ENCODE data around the gene CYGB.
A peak's percentile ranks its signal among the peaks of the same experiment; 100 is the strongest.
"Not testable (repeated sequence)": the region's sequence is repeated elsewhere in the genome, so short reads cannot be mapped to it uniquely, and the experiment has no call there.

The CYGB gene

DNA sequence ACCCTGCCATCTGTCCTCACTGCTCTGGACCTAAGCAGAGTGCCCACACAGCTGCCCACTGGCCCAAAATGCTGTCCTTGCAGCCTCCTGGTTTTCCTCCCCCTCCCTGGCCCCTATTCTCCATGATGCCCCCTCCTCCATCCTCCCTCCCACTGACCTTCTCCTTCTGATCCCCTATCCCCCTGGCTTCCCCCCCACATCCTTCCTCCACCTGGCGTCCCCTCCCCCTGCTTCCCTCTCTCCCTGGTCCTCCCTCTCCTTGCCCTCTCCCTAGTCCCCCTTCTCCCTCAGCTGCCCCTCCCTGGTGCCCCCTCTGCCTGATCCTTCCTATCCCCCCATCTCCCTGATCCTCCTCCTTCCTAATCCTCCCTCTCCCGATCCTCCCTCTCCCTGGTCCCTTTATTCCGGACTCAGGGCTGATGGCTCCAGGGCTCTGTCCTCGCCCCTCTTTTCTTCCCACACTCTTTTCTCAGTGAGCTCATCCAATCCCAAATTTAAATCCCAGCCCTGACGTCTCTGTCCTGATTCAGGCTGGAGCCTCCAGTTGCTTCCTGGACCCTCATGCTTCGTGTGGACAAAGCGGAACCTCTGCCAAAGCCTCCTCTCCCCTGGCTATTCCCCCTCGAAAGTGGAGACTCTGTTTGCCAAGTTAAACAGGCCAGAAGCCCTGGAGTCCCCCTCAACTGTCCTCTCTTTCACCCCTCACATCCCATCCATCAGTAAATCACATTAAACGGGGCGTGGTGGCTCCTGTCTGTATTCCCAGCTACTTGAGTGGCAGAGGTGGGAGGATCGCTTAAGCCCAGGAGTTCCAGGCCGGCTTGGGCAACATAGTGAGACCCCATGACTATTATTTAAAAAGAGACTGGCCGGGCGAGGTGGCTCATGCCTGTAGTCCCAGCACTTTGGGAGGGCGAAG, 18.2 kb downstream of the CYGB start:
- H3K9ac ChIP-seq (ENCODE audit: low read depth, low read length), result no peak overlapping the region
- no peaks in the 10 kb centered on the region for H3K36me3 ChIP-seq (ENCODE audit: insufficient read depth, low read length)
- H3K4me1 ChIP-seq (ENCODE audit: insufficient read depth, low read length), result no peaks in the 10 kb centered on the region
- H3K9me3 ChIP-seq (ENCODE audit: control insufficient read depth, insufficient read depth, low read length), result no peaks in the 10 kb centered on the region

DNA sequence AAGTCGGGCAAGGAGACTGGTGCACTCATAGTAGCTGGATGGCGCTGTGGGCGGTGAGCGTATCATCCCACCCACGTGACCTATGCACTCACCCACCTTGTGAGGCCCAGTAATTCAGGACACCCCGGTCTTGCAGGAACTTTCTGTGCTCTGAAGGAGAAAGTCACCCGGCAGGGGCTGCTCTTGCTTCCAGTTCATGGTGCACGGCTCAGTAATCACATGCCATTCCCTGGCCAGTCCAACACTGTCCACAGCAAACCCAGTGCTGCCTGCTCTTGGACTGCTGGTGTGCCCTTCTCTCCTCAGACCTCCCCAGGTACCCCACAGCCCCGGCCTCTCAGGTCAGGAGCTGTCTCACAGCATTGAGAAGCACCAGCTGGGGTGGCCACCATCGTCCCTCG, 19.9 kb downstream of the CYGB start:
- Histone ChIP-seq H3K4me1 (ENCODE audit: insufficient read depth, low read length) (no peaks in the 10 kb centered on the region), H3K9me3 (ENCODE audit: control insufficient read depth, insufficient read depth, low read length) (no peaks in the 10 kb centered on the region), H3K9ac (ENCODE audit: low read depth, low read length) (no peak overlapping the region), H3K36me3 (ENCODE audit: insufficient read depth, low read length) (no peaks in the 10 kb centered on the region)

DNA sequence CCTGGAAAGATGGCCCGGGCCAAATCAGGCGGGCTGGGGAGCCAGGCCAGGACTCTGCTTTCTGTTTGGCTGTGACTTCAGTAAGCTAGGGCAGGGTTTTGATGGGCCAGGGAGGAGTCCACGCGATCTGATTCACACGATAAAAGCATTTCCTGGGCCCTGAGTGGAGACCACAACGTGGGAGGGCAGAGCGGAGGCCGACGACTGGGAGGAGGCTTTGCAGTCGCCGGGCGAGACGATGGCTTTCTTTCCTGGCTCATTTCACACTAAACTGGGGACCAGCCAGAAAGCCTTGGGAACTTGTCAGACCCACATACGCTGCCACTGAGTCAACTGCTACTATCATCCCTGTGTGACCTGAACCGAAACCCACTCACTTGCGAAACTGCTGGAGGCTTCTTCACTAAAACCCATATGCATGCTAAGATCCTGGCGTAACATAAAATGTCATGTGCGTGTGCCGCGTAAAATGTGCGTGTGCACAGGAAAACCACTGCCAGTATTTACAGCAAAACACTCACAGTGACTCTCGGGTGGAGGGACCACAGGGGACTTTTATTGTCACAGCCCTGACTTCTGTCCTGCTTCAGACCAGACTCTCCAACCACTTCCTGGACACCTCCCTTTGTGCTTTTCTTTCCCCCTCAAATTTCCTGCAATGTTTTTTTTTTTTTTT, 22.1 kb downstream of the CYGB start:
- no peak overlapping the region for H3K9ac ChIP-seq (ENCODE audit: low read depth, low read length)
- H3K9me3 ChIP-seq (ENCODE audit: control insufficient read depth, insufficient read depth, low read length), result no peaks in the 10 kb centered on the region
- no peaks in the 10 kb centered on the region; the same call in 1 of the 2 replicates for H3K4me1 ChIP-seq (ENCODE audit: insufficient read depth, low read length)
- no peaks in the 10 kb centered on the region for H3K36me3 ChIP-seq (ENCODE audit: insufficient read depth, low read length)

DNA sequence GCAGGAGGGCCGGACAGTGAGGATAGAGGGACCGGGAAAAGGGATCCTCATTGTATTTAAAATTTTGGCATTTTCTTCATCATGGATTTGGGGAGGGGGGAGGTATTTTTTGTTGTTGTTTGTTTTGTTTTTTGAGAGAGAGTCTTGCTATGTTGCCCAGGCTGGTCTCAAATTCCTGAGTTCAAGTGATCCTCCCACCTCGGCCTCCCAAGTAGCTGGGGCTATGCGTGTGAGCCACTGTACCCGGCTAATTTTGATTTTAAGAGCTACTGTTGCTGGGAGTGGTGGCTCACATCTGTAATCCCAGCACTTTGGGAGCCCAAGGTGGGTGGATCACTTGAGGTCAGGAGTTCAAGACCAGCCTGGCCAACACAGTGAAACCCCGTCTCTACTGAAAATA, 23.2 kb downstream of the CYGB start:
- not testable (repeated sequence) for H3K9me3 ChIP-seq (ENCODE audit: control insufficient read depth, insufficient read depth, low read length); H3K36me3 ChIP-seq (ENCODE audit: insufficient read depth, low read length); H3K9ac ChIP-seq (ENCODE audit: low read depth, low read length); H3K4me1 ChIP-seq (ENCODE audit: insufficient read depth, low read length)

DNA sequence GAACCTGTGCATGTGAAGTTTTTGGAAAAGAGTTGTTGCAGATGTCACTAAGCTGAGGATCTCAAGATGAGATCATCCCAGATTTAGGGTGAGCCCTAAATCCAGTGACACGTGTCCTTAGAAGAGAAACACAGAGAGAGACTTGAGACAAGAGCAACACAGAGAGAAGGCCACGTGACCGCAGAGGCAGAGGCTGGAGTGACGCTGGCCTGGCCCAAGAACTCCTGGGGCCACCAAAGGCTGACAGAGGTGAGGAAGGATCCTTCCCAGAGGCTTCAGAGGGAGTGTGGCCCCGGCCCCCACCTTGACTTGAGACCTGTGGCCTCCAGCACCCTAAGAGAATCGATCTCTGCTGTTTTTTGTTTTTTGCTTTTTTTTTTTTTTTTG, 24.2 kb downstream of the CYGB start:
- Histone ChIP-seq H3K36me3 (ENCODE audit: insufficient read depth, low read length) (no peaks in the 10 kb centered on the region), H3K9ac (ENCODE audit: low read depth, low read length) (no peak overlapping the region), H3K9me3 (ENCODE audit: control insufficient read depth, insufficient read depth, low read length) (no peaks in the 10 kb centered on the region), H3K4me1 (ENCODE audit: insufficient read depth, low read length) (no peaks in the 10 kb centered on the region; the same call in 1 of the 2 replicates)

DNA sequence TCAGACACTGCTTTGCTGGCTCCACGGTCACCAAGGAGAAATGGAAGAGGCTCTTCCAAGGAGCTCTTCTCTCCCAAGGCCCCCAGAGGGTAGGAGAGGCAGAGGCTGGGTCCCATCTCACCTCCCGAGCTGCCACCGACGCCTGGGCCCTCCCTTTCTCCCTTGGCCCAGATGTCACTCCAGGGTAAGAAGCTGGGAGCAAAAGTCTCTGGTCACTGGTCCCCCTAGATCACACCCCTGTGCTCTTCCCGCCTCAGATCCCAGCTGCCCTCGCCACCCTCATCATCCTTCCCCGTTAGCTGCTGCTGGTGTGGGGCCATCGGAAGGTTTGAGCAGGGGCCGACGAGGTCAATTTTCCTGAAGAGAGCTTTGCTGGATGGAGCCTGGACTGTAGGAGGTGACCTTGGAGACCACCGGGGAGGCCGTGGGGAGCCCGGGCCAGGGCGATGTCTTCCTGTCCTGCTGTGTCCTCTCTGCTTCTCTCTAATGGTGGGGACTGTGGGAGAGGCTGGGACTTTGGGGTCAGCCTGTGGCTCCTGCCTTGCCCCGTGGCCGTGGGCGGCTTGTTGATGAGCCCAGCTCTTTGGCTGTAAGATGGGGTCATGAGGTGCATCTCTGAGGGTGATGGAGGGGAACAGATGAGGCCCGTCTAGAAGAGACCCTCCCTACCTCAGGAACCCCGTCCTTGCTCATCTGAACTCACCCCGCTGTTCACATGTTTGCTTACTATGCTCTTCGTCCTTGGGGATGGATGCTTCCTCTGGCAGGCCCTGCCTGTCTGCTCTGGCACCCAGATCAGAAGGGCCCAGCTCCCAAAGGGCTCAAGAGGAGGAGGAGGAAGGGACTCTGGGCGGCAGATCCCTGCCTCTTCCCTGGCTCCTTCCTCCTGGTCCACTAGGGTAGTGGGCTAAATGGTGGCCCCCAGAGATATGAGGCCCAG, 24.9 kb downstream of the CYGB start:
- Histone ChIP-seq H3K9ac (ENCODE audit: low read depth, low read length) (no peak overlapping the region), H3K4me1 (ENCODE audit: insufficient read depth, low read length) (no peaks in the 10 kb centered on the region; the same call in 1 of the 2 replicates), H3K9me3 (ENCODE audit: control insufficient read depth, insufficient read depth, low read length) (no peaks in the 10 kb centered on the region), H3K36me3 (ENCODE audit: insufficient read depth, low read length) (no peaks in the 10 kb centered on the region)

DNA sequence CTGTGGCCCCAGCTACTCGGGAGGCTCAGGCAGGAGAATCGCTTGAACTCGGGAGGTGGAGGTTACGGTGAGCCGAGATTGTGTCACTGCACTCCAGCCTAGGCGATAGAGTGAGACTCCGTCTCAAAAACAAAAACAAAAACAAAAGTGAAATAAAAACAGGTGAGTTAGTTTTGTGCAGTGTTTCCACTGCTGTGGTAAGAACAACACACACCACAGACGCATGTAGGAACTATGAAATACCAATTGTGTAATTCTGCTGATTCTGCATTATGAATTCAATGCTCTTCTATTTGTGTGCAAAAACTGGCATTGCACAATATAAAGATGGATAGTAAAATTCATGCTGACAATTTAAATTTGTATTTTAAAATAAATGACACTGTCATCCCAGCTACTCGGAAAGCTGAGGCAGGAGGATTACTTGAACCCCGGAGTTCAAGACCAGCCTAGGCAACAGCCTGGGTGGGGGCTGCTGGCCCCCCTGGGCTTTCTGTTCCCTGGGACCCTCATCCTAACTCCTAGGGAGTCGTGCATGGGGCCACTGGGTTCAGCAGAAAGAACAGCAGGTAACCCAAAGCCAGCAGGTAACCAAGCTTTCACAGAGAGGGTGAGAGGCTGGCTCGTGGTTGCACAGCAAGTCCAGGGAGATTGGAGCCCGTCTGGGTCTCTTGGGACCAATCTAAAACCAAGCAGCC, 25.7 kb downstream of the CYGB start:
- Histone ChIP-seq H3K4me1 (ENCODE audit: insufficient read depth, low read length) (no peaks in the 10 kb centered on the region; the same call in 1 of the 2 replicates), H3K9me3 (ENCODE audit: control insufficient read depth, insufficient read depth, low read length) (no peaks in the 10 kb centered on the region), H3K36me3 (ENCODE audit: insufficient read depth, low read length) (no peaks in the 10 kb centered on the region), H3K9ac (ENCODE audit: low read depth, low read length) (no peak overlapping the region)

DNA sequence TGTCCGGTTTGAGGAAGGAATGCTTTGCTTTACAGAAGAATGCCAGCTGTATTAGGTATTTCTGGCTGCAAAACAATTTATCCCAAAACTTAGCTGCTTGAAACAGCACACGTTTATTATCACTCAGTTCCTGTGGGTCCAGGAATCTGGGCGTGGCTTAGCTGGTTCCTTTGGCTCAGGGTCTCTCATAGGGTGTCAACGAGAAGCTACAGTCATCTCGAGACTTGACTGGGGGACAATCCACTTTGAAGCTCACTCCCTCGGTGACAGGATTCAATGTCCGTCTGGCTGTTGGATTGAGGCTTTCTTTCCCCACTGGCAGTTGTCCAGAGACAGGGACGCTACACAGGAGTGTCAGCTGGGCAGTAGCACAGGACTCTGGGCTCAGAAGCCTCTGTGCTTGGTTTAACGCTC, 26.7 kb downstream of the CYGB start:
- H3K9me3 ChIP-seq (ENCODE audit: control insufficient read depth, insufficient read depth, low read length), result no peaks in the 10 kb centered on the region
- H3K9ac ChIP-seq (ENCODE audit: low read depth, low read length), result no peak overlapping the region
- no peaks in the 10 kb centered on the region; the same call in 1 of the 2 replicates for H3K4me1 ChIP-seq (ENCODE audit: insufficient read depth, low read length)
- H3K36me3 ChIP-seq (ENCODE audit: insufficient read depth, low read length), result no peaks in the 10 kb centered on the region

DNA sequence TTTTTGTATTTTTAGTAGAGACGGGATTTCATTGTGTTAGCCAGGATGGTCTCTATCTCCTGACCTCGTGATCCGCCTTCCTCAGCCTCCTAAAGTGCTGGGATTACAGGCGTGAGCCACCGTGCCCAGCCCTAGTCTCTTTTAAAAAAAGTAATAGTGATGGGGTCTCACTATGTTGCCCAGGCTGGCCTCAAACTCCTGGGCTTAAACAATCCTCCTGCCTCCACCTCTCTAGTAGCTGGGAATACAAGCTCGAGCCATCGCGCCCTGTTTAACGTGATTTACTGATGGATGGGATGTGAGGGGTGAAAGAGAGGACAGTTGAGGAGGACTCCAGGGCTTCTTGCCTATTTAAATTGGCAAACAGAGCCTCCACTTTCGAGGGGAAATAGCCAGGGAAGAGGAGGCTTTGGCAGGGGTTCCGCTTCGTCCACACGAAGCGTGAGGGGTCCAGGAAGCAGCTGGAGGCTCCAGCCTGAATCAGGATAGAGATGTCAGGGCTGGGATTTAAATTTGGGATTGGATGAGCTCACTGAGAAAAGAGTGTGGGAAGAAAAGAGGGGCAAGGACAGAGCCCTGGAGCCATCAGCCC, 28.9 kb downstream of the CYGB start:
- not testable (repeated sequence) for H3K9ac ChIP-seq (ENCODE audit: low read depth, low read length)

DNA sequence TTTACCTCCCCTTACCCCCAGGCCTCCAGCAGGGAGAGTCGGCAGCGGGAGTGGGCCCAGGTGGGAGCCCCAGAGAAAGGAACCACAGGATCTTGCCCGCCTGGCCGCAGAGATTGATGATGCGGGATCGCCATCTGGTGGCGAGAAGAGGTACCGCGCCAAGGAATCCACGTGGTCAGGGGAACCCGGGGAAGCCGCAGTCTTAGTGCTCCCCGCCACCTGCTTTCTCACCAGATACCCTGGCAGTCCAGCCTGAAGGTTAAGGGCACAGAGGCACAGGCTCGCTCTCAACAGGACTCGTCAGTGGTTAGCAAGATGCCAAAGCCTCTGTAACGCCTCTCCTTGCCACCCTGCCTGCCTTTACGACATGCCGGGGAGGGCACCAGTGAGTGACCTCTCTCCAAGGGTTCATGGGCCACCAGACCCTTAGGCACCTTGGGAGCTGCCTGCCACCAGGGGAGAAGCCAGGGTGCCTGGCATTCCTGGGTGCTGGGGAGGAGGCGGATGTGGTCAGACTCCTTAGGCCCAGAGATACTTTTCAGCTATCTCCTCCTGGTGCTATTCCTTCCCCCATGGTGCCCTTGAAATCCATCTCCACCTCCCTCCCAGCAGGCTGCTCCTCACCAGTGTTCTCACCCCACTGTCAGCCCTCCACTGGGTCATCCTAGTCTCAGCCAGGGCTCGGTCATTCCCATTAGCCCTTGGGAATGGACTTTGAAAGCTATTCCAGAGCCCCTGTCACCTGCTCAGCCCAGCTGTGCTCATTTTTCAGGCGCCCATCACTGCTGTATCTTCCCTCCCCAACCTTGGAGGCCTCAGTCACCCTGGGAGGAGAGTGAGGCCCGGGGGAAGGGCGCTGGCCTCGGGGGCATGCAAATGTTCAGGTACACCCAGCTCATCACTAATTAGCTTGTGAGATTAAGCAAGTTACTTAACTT, 30.8 kb downstream of the CYGB start:
- Histone ChIP-seq H3K4me1 (ENCODE audit: insufficient read depth, low read length) (peaks cover 9% of the 10 kb centered on the region; the same call in 1 of the 2 replicates), H3K9ac (ENCODE audit: low read depth, low read length) (peak overlapping the region; percentile 6; the same call in 1 of the 2 replicates), H3K9me3 (ENCODE audit: control insufficient read depth, insufficient read depth, low read length) (no peaks in the 10 kb centered on the region), H3K36me3 (ENCODE audit: insufficient read depth, low read length) (no peaks in the 10 kb centered on the region)

More for the DNA sequence above, 28.9 kb downstream of the CYGB start:
- not testable (repeated sequence) for H3K4me1 ChIP-seq (ENCODE audit: insufficient read depth, low read length); H3K9me3 ChIP-seq (ENCODE audit: control insufficient read depth, insufficient read depth, low read length); H3K36me3 ChIP-seq (ENCODE audit: insufficient read depth, low read length)

DNA sequence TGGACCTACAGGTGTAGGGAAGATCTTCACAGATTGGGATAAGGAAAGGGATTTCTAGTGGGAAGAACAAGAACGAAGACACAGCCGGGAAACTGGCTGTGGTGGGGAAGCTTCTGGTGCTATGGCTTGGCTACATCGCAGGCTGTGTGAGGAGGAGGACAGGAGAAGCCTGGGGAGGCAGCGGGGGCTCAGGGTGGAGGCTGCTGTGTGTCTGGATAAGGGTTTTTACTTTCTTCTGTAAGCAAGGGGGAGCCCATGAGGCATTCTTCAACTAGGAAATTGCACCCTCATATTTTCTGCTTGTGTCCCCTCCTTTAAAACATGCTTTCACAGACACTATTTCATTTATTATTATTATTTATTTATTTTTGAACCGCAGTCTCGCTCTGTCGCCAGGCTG, 33.4 kb downstream of the CYGB start:
- peaks cover 22% of the 10 kb centered on the region for H3K4me1 ChIP-seq (ENCODE audit: insufficient read depth, low read length)
- no peaks in the 10 kb centered on the region for H3K9me3 ChIP-seq (ENCODE audit: control insufficient read depth, insufficient read depth, low read length)
- no peaks in the 10 kb centered on the region for H3K36me3 ChIP-seq (ENCODE audit: insufficient read depth, low read length)
- no peak overlapping the region for H3K9ac ChIP-seq (ENCODE audit: low read depth, low read length)

DNA sequence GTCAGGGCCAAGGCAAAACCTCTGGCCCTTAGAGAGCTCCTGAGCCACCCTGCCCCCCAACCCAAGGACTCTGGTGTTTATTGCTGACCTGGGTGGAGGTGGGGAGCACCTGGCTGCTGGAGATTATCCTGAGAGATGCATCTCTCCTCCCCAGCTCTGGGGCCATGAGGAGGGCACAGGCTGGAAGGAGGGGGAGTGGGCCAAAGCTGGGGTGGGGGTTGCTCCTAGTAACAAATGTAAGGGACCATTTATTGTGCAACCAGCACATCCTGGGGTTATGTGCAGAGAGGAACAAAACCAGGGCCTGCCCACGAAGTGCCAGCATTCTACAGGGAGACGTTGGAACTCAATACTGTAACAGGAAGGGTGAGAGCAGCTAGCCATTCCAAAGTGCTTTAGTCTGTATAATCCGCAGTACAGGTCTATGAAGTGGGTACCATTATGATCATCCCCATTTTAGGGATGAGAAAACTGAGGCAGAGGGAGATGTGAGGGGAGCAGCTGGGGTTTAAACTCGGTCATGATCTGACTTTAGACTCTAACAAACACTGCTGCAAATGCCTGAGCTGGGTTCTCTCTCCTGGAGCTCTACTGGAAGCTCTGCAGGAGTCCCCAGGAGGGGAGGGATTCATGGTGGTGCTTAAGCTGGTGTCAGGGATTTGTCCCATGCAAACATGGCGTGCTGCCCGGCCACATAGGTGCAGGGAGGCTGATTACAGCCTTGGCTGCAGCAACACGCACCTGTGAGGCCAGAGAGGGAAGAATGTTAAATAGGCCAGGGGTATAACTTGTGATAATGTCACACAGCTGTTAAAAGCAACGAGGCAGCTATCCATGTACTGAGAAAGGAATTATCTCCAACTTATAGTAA, 34.9 kb downstream of the CYGB start:
- Histone ChIP-seq H3K4me1 (ENCODE audit: insufficient read depth, low read length) (peaks cover 35% of the 10 kb centered on the region), H3K9me3 (ENCODE audit: control insufficient read depth, insufficient read depth, low read length) (no peaks in the 10 kb centered on the region), H3K36me3 (ENCODE audit: insufficient read depth, low read length) (no peaks in the 10 kb centered on the region), H3K9ac (ENCODE audit: low read depth, low read length) (no peak overlapping the region)
